GM18499 (cell line): ENCODE results near the gene ALDH1B1.

Source experiments
- ATAC-seq: cut with Tn5 transposase; IDR thresholded peaks from one replicate; pipeline ENCODE4 v1.9.1; 2021; ENCODE audit warnings: moderate number of reproducible peaks; ENCODE audit not compliant: insufficient read depth, unreplicated experiment

The ALDH1B1 gene

GRCh38 chr9:38435521-38435920, 43.0 kb downstream of the ALDH1B1 start:
- no peak for ATAC-seq

- ATAC-seq: no peak
These were observed 44.2 kb downstream of the ALDH1B1 start for GRCh38 chr9:38436708-38437107.

- no peak for ATAC-seq
These were observed 44.8 kb downstream of the ALDH1B1 start for GRCh38 chr9:38437193-38437823.

GRCh38 chr9:38439291-38439915, 46.9 kb downstream of the ALDH1B1 start:
- ATAC-seq: no peak

- ATAC-seq: no peak
These were observed 47.4 kb downstream of the ALDH1B1 start for GRCh38 chr9:38439916-38440301.

- no peak for ATAC-seq
These were observed 48.0 kb downstream of the ALDH1B1 start for GRCh38 chr9:38440516-38440915.

GRCh38 chr9:38441347-38442085, 49.0 kb downstream of the ALDH1B1 start:
- ATAC-seq: no peak

GRCh38 chr9:38442473-38443096, 50.1 kb downstream of the ALDH1B1 start:
- ATAC-seq: no peak

DNA sequence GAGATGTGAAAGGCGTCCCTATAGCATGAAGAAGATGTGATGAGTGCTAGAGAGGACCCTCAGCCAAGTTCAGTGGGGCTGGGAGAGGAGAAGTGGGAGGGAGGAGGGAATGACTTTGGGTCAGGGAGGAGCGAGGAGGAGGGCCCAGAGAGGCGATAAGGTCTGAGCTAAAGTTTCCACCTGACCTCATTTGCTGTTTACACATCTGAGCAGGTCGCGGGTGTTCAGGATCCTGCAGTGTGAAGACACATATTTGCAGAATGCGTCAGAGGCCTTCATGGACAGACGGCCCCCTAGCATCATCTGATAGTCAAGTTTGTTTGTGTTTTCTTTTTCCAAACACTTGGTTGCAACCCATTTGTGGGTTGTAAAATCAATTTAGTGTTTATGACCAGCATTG, 50.7 kb downstream of the ALDH1B1 start:
- no peak for ATAC-seq

DNA sequence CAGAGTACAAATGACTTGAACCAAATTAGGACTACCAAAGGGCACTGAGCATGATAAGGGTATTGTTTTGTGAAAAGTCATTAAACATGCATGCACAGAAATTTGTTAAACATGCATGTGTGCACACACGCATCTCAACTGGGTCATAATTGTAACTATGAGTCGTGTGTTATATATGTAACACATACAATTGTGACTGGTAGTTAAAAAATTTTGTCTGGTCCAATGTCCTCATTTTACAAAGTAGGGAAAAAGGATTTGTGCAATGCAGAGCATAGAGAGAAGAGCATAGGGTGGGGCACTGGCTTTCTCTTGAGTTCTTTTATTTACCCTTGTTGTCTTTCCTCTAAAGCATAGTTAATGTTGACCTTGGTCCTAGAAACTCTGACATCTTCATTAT, 51.1 kb downstream of the ALDH1B1 start:
- ATAC-seq: no peak

DNA sequence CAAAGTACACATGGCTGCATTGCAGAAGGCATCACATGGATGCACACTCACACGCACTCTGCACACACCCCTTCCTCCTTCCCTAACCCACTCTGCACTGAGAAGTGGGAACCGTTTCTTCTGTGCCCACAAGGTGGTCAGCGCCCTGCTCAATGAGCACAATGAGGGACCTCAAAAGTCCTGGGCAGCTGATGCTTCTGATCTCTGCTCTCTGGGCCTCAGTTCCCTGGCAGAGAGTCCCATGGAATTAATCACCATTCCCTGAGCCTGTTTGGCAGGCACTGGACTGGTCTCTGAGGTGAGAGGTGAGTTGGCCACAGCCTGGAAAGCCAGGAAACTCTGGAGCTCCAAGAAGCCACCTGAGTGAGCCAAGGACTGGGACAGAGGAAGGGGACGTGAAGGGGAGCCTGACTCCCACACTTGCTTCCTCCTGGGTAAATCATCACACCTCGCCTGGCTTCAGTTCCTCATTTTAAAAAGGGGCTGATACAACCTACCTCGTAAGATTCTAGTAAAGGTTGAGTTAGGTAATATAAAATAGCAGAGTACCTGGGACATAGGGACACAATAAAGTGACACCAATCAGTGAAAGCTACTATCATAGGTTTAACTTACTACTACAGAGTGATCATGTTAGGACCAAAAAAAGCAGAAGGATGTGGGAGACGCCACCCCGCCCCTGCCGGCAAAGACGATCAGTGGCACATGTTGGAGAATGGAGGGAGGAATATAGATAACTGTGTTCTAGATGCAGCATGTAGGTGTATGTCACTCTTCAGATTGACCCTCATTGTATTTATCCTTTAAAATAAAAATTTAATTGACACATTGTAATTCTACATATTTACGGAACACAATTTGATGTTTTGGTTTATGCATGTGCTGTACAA, 52.9 kb downstream of the ALDH1B1 start:
- ATAC-seq: peak; percentile 54

- no peak for ATAC-seq
These were observed 55.2 kb downstream of the ALDH1B1 start for GRCh38 chr9:38447703-38448102.
